Mesendoderm (in vitro differentiated cells): ENCODE results near the gene TMEM92.
A peak's percentile ranks its signal among the peaks of the same experiment; 100 is the strongest.

ENCODE experiments used
- DNase-seq: peaks from one replicate; pipeline ENCODE4 v3.0.0; 2013
- H2AK5ac ChIP-seq: 2 replicates; pipeline ENCODE4 v1.6.1; 2013; ENCODE audit warnings: low read length, inconsistent platforms
- H2BK120ac ChIP-seq: 2 replicates; pipeline ENCODE4 v1.6.1; 2013; ENCODE audit warnings: low read depth, mild to moderate bottlenecking, low read length, moderate library complexity, mixed read lengths
- H2BK15ac ChIP-seq: replicated peaks from 2 replicates; pipeline ENCODE4 v1.6.1; 2013; ENCODE audit warnings: low read depth, mild to moderate bottlenecking, moderate library complexity
- H2BK5ac ChIP-seq: 2 replicates; pipeline ENCODE4 v1.6.1; 2013; ENCODE audit warnings: low read length, inconsistent platforms
- H3K18ac ChIP-seq: 2 replicates; pipeline ENCODE4 v1.6.1; 2013; ENCODE audit warnings: mild to moderate bottlenecking, low read length, mixed read lengths
- H3K23ac ChIP-seq: one replicate; pipeline ENCODE4 v1.6.1; 2013; ENCODE audit warnings: low read length
- H3K27ac ChIP-seq: 2 replicates; pipeline ENCODE4 v1.5.1; 2013; ENCODE audit warnings: low read depth, mild to moderate bottlenecking, inconsistent platforms, low read length, moderate library complexity
- H3K27me3 ChIP-seq: 2 replicates; pipeline ENCODE4 v1.6.1; 2013; ENCODE audit warnings: low read length, control low read depth, mild to moderate bottlenecking, inconsistent platforms; ENCODE audit not compliant: insufficient read depth, poor library complexity
- H3K36me3 ChIP-seq: 2 replicates; pipeline ENCODE4 v1.6.1; 2013; ENCODE audit warnings: low read length, inconsistent platforms; ENCODE audit not compliant: control insufficient read depth, insufficient read depth
- H3K4ac ChIP-seq: one replicate; pipeline ENCODE4 v1.6.1; 2013; ENCODE audit warnings: low read depth, mild to moderate bottlenecking, low read length, moderate library complexity
- H3K4me1 ChIP-seq: 2 replicates; pipeline ENCODE4 v1.6.1; 2013; ENCODE audit warnings: low read depth, low read length, inconsistent platforms; ENCODE audit not compliant: control insufficient read depth
- H3K4me2 ChIP-seq: 2 replicates; pipeline ENCODE4 v1.6.1; 2013; ENCODE audit warnings: low read length
- H3K4me3 ChIP-seq: 2 replicates; pipeline ENCODE4 v1.5.1; 2013; ENCODE audit warnings: mild to moderate bottlenecking, low read length
- H3K56ac ChIP-seq: one replicate; pipeline ENCODE4 v1.6.1; 2013; ENCODE audit warnings: low read length
- H3K79me1 ChIP-seq: 2 replicates; pipeline ENCODE4 v1.6.1; 2013; ENCODE audit warnings: low read length, inconsistent platforms
- H3K79me2 ChIP-seq: 2 replicates; pipeline ENCODE4 v1.6.1; 2013; ENCODE audit warnings: mild to moderate bottlenecking, low read length; ENCODE audit not compliant: control insufficient read depth, insufficient read depth
- H3K9ac ChIP-seq: 2 replicates; pipeline ENCODE4 v1.6.1; 2013; ENCODE audit warnings: low read length, inconsistent platforms
- H4K5ac ChIP-seq: one replicate; pipeline ENCODE4 v1.6.1; 2013; ENCODE audit warnings: low read length
- H4K8ac ChIP-seq: one replicate; pipeline ENCODE4 v1.6.1; 2013; ENCODE audit warnings: low read depth, mild to moderate bottlenecking, control low read depth, low read length, moderate library complexity
- WGBS: extraction: QIAGEN DNeasy Blood & Tissue Kit; methylation state at CpG from one replicate; pipeline ENCODE4 v1.1.7; 2013; ENCODE audit warnings: low lambda C conversion rate, missing lambda C conversion rate; ENCODE audit not compliant: insufficient coverage; ENCODE audit errors: extremely low coverage; 5-methylcytosine and 5-hydroxymethylcytosine counted together

TMEM92 gene

DNA sequence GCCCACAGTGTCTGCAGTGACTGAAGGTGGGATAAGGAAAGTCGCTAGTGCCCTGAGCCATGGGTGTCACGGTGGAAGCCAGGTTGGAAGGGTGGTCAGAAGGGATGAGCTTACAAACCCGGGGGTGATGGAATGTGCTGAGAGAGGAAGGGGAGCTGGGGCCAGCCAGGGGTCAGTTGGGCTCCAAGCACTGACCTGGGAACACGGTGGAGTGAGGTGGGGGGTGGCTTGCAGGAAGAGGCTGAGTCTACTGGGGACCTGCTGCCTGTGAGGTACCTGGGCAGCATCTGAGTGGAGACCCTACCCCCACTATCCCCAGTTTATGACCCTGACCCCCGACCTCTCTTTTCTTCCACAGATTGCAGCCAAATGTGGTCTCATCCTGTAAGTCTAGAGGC lies 3.1 kb downstream of the TMEM92 start:
- no peak for DNase-seq
- Histone ChIP-seq H3K4me1 (peaks cover 24% of the 10 kb centered on the region), H3K36me3 (no peaks in the 10 kb centered on the region), H3K79me1 (no peaks in the 10 kb centered on the region), H3K4me3 (no peak overlapping the region), H3K4me2 (no peak overlapping the region), H3K9ac (no peak overlapping the region), H3K23ac (no peak overlapping the region), H4K5ac (no peak overlapping the region), H3K18ac (no peak overlapping the region), H3K27ac (no peak overlapping the region), H3K27me3 (no peaks in the 10 kb centered on the region), H2BK120ac (no peak overlapping the region), H4K8ac (no peak overlapping the region), H2AK5ac (no peak overlapping the region), H3K56ac (no peak overlapping the region), H3K79me2 (no peaks in the 10 kb centered on the region), H3K4ac (no peak overlapping the region), H2BK15ac (no peak overlapping the region), H2BK5ac (no peak overlapping the region)
- WGBS, result no CpG with 5 or more reads among the region's 5 CpGs

DNA sequence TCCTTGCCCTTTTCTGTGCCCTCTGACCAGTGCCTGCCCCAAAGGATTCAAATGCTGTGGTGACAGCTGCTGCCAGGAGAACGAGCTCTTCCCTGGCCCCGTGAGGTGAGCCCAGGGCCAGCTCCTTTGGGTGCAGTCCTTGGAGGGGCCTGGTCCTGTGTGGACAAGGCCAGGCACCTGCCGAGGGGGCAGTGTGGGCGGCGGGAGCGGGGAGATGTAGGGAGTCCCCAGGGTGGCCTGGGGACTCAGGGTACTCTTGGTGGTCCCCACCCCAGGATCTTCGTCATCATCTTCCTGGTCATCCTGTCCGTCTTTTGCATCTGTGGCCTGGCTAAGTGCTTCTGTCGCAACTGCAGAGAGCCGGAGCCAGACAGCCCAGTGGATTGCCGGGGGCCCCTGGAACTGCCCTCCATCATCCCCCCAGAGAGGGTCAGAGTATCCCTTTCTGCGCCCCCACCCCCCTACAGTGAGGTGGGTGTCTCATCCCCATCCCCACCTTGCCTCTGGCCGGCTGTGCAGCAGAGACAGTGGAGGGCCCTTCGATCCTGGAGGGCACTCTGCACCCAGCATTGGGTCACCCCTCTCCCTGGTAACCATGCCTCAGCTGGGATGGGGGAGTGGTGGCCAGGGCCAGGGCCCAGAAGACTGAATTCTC lies 4.4 kb downstream of the TMEM92 start:
- no peak overlapping the region for H2BK5ac ChIP-seq
- H3K4me2 ChIP-seq, result no peak overlapping the region
- H3K9ac ChIP-seq, result no peak overlapping the region
- no peaks in the 10 kb centered on the region for H3K79me2 ChIP-seq
- H3K4me1 ChIP-seq, result peaks cover 21% of the 10 kb centered on the region
- H3K56ac ChIP-seq, result no peak overlapping the region
- H2AK5ac ChIP-seq, result no peak overlapping the region
- no peak for DNase-seq
- no peaks in the 10 kb centered on the region for H3K79me1 ChIP-seq
- no peak overlapping the region for H3K18ac ChIP-seq
- no peak overlapping the region for H2BK120ac ChIP-seq
- H4K8ac ChIP-seq, result no peak overlapping the region
- no peak overlapping the region for H2BK15ac ChIP-seq
- no peak overlapping the region for H3K4ac ChIP-seq
- H3K36me3 ChIP-seq, result no peaks in the 10 kb centered on the region
- H3K4me3 ChIP-seq, result no peak overlapping the region
- WGBS, result no CpG with 5 or more reads among the region's 14 CpGs
- H3K27me3 ChIP-seq, result no peaks in the 10 kb centered on the region
- H3K23ac ChIP-seq, result no peak overlapping the region
- no peak overlapping the region for H4K5ac ChIP-seq
- no peak overlapping the region for H3K27ac ChIP-seq

DNA sequence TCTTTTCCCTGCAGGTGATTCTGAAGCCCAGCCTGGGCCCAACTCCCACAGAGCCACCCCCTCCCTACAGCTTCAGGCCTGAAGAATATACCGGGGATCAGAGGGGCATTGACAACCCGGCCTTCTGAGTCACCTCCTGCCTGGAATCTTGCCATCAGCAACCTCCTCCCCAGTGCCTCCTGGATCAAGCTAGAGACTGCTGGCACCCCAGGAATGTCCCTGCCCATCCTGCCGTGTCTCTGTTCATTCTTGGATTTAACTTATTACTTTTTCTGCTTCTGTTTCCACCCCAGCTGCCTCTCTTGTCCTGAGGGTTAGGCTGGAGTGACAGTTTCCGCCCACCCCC lies 4.9 kb downstream of the TMEM92 start:
- Histone ChIP-seq H3K56ac (no peak overlapping the region), H3K4me3 (no peak overlapping the region), H4K8ac (no peak overlapping the region), H3K36me3 (no peaks in the 10 kb centered on the region), H2BK15ac (no peak overlapping the region), H3K23ac (no peak overlapping the region), H2AK5ac (no peak overlapping the region), H4K5ac (no peak overlapping the region), H3K4me2 (no peak overlapping the region), H3K4ac (no peak overlapping the region), H3K27me3 (no peaks in the 10 kb centered on the region), H2BK120ac (no peak overlapping the region), H3K4me1 (peaks cover 23% of the 10 kb centered on the region), H2BK5ac (no peak overlapping the region), H3K27ac (no peak overlapping the region), H3K9ac (no peak overlapping the region), H3K79me2 (no peaks in the 10 kb centered on the region), H3K18ac (no peak overlapping the region), H3K79me1 (no peaks in the 10 kb centered on the region)
- WGBS, result no CpG with 5 or more reads among the region's 4 CpGs
- no peak for DNase-seq

DNA sequence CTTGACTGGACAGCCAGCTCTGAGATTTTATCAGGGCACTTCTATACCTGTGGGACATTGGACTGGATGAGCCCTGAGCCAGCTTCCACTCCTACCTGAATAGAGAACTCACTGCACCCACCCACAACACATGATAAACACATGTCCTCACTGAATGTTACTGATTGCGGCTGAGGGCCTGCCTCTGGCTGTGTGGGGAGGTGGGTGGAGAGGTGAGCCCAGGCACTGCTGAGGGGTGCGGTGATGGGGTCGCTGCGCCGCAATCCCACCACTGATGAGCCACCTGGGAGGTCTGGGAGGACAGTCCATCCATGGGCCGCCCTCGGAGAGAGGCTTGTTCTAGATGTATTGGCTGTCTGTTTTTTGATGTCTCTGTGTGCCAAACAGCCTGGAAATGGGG lies 5.4 kb downstream of the TMEM92 start:
- no peak overlapping the region for H3K9ac ChIP-seq
- peak overlapping the region; percentile 64 for H3K56ac ChIP-seq
- H4K5ac ChIP-seq, result no peak overlapping the region
- DNase-seq, result no peak
- H3K79me2 ChIP-seq, result no peaks in the 10 kb centered on the region
- H3K4ac ChIP-seq, result no peak overlapping the region
- H2AK5ac ChIP-seq, result peak overlapping the region; percentile 11
- peak overlapping the region; percentile 3 for H3K18ac ChIP-seq
- no peak overlapping the region for H3K27ac ChIP-seq
- H2BK120ac ChIP-seq, result no peak overlapping the region
- H2BK15ac ChIP-seq, result no peak overlapping the region
- peaks cover 23% of the 10 kb centered on the region for H3K4me1 ChIP-seq
- no peaks in the 10 kb centered on the region for H3K79me1 ChIP-seq
- H2BK5ac ChIP-seq, result peak overlapping the region; percentile 54
- no peaks in the 10 kb centered on the region for H3K36me3 ChIP-seq
- H3K23ac ChIP-seq, result no peak overlapping the region
- H3K27me3 ChIP-seq, result no peaks in the 10 kb centered on the region
- no CpG with 5 or more reads among the region's 7 CpGs for WGBS
- H4K8ac ChIP-seq, result no peak overlapping the region
- no peak overlapping the region for H3K4me3 ChIP-seq
- no peak overlapping the region for H3K4me2 ChIP-seq

DNA sequence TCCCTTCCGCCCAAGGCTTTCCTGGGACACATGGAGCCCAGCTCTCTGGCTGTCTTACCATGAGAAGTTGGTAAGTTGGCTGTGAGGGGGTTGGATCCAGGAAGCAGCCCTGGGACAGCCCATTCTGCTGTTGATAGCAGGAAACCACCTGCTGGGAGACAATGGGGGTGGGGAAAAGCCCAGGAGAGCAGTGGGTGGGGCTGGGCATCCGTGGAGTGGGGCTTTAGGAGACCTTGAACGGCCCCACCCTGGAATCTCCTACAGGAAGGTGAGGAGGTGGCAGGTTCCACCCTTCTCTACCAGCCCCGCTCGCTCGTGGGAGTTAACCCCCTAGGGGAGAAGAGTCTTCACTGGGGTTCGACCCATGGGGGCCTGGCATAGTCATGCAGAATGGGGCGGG lies 5.8 kb downstream of the TMEM92 start:
- no peak overlapping the region for H2BK120ac ChIP-seq
- no peak overlapping the region for H3K9ac ChIP-seq
- no peaks in the 10 kb centered on the region for H3K27me3 ChIP-seq
- H3K27ac ChIP-seq, result no peak overlapping the region
- no peak overlapping the region for H3K4me3 ChIP-seq
- H2BK15ac ChIP-seq, result no peak overlapping the region
- no peak overlapping the region for H4K5ac ChIP-seq
- H3K18ac ChIP-seq, result no peak overlapping the region
- H3K4me2 ChIP-seq, result no peak overlapping the region
- H3K4me1 ChIP-seq, result peaks cover 20% of the 10 kb centered on the region
- no peak overlapping the region for H2BK5ac ChIP-seq
- DNase-seq, result no peak
- H3K4ac ChIP-seq, result no peak overlapping the region
- H3K79me1 ChIP-seq, result no peaks in the 10 kb centered on the region
- no peak overlapping the region for H4K8ac ChIP-seq
- H3K56ac ChIP-seq, result peak overlapping the region; percentile 64
- H2AK5ac ChIP-seq, result no peak overlapping the region
- no peaks in the 10 kb centered on the region for H3K36me3 ChIP-seq
- no peak overlapping the region for H3K23ac ChIP-seq
- no CpG with 5 or more reads among the region's 8 CpGs for WGBS
- no peaks in the 10 kb centered on the region for H3K79me2 ChIP-seq

DNA sequence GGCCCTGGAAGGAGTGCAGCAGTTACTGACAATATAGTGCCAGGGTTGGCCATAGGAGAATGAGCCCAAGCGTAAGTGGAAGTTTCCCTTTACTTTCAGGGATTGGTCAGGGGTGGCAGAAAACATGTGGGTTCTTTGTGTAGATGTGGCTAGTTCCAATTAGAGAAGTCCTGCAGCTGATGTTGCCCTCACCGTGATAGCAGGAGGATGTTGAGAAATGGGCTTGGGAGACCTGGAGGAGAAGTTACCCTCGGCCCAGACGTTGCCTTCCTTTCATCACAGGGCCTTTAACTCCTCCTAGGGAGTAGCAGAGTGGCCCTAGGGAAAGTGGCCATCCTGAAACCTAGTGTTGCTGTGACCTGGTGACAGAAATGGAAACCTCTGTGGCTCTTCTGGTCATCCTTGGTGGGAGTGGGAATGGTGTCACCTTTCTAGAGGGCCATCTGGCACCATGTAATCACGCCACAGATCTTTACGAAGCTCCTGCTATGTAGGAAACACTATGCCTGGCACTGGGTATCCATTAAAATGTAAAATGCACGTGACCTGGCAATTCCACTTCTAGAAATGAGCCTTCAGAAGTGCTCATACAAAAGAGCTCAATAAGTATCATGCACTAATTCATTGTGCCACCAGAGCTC lies 6.7 kb downstream of the TMEM92 start:
- no peak overlapping the region for H3K23ac ChIP-seq
- no peak overlapping the region for H3K9ac ChIP-seq
- DNase-seq, result no peak
- H2BK15ac ChIP-seq, result no peak overlapping the region
- H3K4me1 ChIP-seq, result peaks cover 19% of the 10 kb centered on the region
- no peaks in the 10 kb centered on the region for H3K79me2 ChIP-seq
- no peak overlapping the region for H2BK120ac ChIP-seq
- H4K8ac ChIP-seq, result no peak overlapping the region
- H4K5ac ChIP-seq, result no peak overlapping the region
- no peak overlapping the region for H3K4me2 ChIP-seq
- WGBS, result no CpG with 5 or more reads among the region's 7 CpGs
- no peak overlapping the region for H3K4me3 ChIP-seq
- no peak overlapping the region for H3K56ac ChIP-seq
- no peaks in the 10 kb centered on the region for H3K79me1 ChIP-seq
- H2AK5ac ChIP-seq, result no peak overlapping the region
- no peaks in the 10 kb centered on the region for H3K27me3 ChIP-seq
- H3K27ac ChIP-seq, result no peak overlapping the region
- no peak overlapping the region for H2BK5ac ChIP-seq
- H3K18ac ChIP-seq, result no peak overlapping the region
- no peak overlapping the region for H3K4ac ChIP-seq
- no peaks in the 10 kb centered on the region for H3K36me3 ChIP-seq
